M059J (cell line): ENCODE measurements around the gene ZC3H6. TPM values are rescaled to one million over a fixed set of nuclear protein-coding genes. Genes with fewer than 3 reads are reported as not detected.
"Not testable (repeated sequence)": the region's sequence is repeated elsewhere in the genome, so short reads cannot be mapped to it uniquely, and the experiment has no call there.

Experiments used
- DNase-seq: peaks from one replicate; pipeline ENCODE4 v3.0.0-alpha.2; 2012; ENCODE audit warnings: low read depth
- total RNA-seq: library from RNA; depleted of rRNA; stranded (reverse); fragments of >200 nt; shearing (Covaris generic); gene quantifications from 2 replicates; pipeline ENCODE4 v1.2.3, GENCODE V29; 2014

Gene ZC3H6
- total RNA-seq, 1 experiment from 2014 or later = 3.5 TPM

DNA sequence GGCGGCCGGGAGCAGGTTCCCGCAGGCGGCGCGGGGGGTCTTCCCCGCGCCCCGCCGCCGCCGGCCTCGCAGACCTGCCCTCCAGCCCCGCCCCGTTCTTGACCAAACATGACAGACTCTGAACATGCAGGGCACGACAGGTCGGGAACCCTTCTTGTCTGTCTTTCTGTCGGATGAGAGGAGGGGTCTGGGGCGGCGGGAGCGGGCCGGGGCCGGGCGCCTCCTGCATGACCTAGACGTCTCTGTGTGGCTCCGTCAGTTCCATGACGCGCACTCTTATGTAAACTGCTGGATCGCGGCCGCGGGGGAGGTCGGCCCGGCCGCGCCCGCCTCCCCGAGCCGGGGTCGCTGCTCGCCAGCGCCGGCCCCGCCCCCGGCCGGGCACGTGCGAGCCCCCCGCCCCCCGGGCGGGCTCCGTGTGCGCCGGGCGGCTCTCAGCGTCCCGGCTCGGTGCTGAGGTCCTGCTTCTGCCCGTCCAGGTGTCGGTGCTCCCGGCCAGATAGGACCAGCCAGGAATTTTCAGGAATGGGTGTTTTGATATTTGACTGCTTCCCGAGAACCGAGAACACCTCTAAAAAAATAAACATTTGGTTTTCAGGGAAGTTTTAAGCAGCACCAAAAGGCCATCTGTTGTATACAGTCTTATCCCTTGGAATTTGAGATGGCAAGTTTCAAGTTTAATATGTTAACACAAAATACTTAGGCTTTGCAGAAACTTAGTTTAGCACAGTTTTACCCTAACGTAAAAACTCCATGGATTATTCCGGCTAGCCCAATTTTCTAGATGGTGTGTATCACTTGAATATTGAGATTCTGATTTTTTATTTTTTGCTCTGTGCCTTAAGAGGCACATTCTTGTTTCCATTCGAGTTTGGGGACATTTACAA lies 733 bp downstream of the ZC3H6 start:
- peak; percentile 77 for DNase-seq

DNA sequence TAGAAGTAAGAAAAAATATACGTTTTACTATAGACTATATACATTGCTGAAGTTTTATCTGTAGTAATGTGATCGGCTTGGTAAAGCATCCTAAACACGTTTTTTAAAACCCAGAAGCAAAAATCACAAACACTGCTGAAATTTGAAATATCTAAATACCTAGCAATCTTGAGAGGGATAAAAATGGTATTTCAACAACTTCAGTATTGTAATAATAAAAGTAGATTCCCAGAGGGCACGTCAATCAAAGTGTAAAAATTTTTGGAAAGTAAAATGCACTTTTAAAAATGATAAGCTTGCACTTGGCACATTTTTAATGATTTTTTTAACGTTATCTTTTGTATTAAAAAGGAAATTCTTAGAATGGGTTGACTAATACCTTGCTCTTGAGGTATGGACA lies 1.6 kb downstream of the ZC3H6 start:
- no peak for DNase-seq

DNA sequence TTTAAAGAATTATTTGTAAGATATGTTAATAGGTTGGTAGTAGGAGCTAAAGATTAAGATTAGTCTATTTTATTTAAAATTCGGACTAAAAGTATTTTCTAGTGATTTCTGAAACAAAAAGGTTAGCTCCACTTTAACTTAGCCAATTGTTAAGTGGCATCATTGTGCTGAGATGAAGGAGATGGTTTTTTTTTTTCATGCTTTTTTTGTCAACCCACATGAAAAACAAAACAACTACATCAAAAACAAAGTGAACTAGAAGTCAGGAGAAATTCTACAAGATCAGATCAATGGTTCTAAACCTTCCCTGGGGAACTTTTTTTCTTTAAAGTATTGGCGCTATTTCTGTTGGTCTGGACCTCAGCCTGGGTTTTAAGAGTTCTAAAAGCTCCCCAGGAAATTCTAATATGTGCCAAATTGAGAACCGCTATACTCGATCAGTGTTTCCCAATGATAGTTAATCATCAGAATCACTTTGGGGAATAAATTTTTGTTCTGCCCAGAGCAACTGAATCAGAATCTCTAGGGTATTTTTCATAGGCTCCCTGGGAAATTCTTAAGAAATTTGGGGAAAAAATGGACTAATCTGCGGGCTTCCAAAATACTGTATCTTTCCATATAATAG lies 2.3 kb downstream of the ZC3H6 start:
- no peak for DNase-seq

DNA sequence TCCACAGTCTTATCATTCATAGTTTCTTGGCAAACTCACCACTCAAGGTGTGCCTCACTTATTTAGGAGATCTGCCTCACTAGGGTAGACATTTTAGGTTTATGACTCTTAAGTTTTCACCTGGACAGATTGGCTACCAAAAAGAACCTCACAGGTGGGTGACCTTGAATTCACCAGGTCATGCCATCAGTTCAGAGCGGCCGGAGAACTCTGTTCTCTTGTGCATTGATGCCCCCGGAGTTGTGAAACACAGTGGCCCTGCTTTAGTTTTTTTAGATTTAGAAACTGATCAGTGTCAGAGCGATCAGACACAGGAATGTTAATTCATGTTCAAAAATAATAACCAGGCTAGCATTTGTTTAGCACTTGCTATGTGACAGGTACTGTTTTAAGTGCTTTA lies 6.7 kb downstream of the ZC3H6 start:
- not testable (repeated sequence) for DNase-seq

DNA sequence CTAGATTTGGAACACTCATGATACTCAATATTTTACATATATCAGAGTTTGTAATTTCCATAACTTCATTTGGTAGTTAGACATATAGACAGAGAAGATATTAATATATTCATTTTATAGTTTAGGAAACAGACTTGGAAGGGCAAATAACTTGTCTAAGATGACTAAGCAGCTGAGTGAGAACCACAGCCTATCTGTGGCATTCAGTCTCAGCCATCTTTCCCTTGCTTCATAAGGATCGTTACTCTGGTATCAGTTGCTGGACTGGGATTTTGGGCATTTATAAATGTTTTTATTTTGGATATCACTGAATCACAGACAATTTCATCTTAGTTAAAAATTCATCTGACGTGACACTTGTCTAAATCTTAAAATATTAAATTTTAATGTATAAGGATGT lies 8.1 kb downstream of the ZC3H6 start:
- peak; percentile 9 for DNase-seq

DNA sequence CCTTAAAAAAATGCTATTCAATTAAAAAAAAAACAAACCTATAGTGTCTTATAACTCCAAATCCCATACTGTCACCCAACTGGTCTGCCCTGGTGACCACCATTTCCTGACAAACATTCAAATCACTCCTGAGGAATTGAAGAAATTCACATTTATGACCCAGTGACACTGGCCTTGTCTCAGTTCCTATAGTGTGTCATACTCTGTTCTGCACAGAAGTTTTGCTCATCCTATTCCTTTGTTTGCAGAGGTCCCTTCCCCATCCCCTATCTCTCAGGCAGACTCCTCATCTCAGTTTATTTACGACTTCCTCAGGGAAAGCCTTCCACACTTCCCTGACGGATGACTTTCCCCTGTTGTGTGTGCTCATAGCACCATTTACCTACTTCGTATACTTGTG lies 14.7 kb downstream of the ZC3H6 start:
- DNase-seq = peak; percentile 13

DNA sequence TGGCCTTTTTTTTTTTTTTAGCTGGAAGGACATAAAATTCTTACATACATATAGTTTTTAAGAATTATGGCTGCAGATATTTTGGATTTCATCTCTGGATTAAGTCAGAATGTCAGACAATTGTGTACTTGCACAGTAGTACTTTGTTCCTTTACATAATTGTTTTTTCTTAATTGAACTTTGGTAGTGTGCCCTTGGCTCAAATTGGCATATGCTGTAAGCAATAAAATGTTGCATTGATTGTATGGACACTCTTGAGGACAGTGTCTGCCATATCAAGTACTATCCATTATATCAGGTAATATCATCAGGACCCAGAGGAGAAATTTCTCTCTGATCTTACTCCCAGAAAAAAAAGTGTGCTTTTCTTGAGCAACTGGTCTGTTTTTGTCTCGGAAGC lies 15.3 kb downstream of the ZC3H6 start:
- no peak for DNase-seq

DNA sequence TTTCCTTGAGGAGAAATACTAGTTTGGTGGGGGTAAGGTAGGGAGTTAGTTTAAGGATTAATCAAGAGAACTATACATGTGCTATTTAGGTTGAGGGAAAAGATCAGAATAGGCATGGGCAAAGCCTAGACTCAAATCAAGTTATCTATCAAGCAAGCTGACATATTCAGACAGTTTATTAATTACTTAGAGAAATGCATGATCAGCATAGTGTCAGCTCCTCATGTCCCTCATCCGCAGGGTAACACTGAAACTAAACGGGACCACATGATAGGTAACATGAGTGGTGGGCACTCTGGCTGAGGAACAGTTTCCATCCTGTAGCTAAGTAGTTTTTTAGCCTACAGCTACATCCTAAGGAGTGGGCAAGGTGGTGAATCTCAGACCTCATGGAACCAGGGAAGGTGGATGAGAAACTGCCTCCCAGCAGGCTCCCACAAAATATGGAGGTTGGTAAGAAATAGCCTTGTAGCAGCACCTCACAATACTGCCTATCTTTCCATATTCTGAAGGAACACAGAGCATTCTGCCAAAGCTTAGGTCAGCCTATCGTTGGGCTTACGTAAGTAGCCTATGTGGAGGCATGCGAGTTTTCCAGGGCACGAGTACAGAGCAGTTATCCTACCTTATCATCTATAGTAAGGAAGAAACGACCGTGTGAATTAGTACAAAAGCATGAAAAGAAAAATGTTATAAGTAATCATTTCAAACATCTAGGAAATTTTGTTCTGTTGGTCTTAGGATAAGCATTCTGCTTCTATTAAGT lies 18.4 kb downstream of the ZC3H6 start:
- no peak for DNase-seq

DNA sequence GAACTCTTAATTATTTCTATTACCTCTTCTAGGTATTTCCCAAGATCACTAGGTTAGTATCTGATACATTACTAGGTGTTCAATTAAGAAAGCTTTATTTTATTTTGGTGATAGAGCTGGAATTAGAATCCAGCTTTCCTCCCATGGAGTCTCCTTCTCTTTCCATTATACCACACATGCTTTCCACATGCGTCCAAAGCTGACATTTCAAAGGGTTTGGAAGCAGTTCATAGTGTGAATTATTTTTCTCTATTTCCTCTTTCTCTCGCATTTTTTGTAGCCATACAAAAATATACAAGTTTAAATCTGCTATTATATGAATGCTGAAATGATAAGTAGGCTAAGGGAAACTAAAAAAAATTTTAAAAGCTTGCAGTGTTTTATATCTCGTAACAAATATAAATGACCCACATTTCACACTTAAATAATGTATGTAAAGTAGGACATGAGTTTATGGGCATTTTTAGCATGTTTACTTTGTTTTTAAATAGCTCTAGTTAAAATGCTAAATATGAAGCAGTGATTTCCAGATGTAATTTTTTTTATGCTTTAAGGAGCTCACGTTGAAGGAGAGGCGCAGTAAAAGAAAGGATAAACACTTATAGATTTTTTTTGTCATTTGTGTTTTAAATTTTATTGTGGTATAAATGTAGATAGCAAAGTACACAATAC lies 20.1 kb downstream of the ZC3H6 start:
- DNase-seq = no peak

DNA sequence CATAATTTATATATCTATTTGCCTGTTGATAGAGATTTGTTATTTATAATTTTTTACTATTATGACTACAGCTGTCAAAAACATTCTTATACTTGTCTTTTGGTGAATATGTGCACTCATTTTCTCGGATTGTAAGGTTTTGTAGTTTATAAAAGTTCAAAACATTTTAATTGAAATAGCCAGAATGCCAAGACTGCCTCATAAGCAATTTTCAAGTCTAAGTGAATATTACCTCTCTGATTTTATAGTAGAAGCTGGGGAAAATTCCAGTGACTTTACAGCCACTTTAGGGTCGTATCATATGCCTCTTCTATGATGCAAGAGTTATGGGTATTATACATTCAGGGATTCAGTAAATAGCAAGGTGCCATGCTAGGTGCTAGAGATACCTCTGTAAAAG lies 21.0 kb downstream of the ZC3H6 start:
- DNase-seq = no peak

DNA sequence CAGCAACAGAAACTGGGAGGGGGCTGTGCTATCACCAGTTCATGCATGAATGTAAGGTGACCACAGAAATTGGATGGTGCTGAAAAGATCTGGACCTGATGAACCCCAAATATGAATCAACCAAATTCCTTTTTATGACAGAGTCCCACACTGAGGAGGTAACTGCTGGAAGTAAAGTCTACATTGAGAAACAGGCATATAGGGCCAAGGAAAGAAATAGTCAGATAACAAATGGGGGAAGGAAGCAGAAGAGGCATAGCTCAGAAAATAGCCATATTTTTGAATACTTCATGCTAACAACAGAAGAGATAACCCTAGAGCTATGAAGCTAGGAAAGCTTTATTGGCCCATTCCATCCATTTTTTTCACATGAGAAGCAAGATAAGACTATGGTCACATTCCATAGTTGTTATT lies 25.8 kb downstream of the ZC3H6 start:
- DNase-seq = peak; percentile 58

DNA sequence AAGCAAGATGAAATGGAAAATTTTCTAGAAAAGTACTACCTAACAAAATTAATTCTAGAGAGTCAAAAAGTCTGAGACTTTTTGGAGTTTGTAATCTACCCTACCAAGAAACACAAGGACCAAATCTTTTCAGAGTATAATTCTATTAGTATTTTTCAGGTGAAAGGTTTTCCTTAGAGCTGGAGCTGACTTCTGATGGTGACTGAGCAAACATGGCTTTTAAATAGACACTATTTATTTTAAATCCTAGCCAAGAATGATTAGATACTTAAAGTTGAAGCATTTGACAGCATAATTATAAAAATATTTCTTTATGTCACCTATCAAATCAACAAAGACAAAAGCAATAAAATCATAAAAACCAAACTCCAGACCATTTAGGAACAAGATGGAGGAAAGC lies 26.6 kb downstream of the ZC3H6 start:
- no peak for DNase-seq

DNA sequence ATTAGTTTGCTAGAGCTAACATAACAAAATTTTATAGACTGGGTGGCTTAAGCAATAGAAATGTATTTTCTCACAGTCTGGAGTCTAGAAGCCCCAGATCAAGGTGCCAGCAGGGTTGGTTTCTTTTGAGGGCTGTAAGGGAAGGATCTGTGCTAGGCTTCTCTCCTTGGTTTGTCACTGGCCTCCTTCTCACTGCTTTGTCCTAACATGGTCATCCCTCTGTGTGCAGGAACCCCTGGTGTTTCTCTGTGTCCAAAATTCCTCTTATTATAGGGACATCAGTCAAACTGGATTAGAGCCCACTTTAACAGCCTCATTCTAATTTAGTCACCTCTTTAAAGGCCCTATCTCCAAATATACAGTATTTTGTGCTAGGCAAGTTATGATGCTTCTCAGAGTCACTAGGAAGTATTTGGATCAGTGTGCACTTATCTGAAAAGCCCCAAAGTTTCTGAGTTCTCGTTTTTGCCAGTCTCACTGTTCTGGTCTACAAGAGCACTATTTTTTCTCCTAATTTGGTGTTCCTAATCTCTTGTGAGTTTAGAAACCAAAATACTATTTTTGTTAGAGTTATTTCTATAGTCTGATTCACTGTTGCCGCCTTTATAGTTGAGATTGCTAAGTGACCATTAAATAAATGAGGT lies 29.0 kb downstream of the ZC3H6 start:
- no peak for DNase-seq

DNA sequence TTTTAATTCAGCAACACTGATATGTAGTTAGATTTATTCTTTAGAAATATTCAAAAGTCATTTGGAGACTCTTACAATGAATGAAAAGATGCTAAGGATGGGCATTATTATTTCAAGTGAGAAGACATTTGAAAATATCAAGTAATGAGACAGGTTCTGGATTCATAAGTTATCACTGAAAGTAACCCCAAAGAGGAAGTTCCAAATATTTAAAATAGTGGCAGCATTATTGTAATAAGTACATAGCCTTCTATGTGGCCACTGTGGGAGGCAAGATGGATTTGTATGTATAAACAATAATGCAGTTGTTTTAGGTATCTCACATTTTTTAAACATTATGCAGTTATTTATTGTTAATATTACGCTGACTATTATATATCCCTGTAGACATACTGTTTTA lies 29.7 kb downstream of the ZC3H6 start:
- DNase-seq = no peak

DNA sequence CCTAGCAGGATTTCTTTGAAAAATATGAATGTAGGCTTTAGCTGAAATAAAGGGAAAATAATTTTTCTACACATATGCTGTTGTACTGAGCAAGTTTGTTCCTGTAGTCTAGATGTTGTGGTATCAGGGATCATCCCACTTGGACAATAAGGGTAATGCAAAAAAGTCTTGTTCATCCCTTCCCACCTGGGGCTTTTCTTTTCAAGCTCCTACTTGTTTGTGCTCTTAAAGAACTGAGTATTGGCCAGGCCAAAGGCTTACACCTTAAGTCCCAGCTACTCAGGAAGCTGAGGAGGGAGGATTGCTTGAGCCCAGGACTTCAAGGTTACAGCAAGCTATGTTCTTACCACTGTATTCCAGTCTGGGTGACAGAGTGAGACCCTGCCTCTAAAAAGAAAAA lies 35.5 kb downstream of the ZC3H6 start:
- DNase-seq = no peak

DNA sequence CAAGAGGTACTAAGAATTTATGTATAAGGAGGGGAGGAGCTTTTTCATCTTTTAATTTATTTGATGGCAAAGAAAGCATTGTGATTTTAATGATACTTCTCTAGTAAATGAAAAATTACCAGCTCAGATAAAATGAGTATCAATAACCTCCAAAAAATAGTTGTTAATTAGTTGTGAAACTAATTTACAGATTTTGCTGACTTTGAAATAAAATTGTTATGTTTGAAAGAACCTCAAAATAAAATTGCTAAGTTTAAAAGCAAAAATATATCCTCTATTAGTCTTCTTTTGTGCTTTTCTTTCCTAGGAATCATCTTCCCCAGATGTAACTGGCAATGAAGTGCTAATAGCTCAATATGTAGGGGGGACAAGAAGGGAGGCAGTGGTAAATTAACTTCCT lies 36.5 kb downstream of the ZC3H6 start:
- no peak for DNase-seq

DNA sequence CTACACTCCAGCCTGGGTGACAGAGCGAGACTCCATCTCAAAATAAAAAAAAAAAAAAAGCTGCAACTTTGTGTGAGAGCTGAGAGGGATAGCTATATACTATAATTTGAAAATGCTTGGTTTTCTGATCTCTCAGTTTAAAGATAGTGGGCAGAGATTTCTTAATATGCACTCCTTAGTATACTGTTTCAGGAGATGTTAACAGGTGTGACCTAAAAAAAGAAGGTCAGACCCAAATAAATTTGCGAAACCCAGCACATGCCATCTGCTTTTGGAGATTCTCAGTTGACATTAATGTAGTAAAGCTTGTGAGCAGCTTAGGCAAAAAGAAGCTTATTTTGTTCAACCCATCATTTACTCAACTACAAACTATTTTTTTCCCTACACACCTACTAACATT lies 37.4 kb downstream of the ZC3H6 start:
- no peak for DNase-seq

DNA sequence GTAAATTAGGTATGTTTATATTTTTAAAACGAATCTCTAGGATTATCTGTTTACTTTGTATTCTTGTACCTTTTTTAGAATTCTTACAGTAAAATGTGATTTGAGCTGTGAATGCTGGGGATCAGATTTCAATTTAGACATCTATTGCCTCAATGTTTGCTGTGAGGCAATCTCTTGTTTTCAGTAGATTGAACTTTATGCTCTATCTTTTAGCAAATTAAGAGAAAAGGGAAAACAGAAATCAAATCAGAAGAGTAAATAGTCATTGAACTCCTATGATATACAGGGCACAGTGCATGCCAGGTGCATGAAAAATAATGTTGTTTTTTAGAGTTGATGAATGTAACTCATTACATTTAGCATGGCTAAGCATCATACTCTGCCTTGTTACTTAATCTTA lies 39.5 kb downstream of the ZC3H6 start:
- no peak for DNase-seq

DNA sequence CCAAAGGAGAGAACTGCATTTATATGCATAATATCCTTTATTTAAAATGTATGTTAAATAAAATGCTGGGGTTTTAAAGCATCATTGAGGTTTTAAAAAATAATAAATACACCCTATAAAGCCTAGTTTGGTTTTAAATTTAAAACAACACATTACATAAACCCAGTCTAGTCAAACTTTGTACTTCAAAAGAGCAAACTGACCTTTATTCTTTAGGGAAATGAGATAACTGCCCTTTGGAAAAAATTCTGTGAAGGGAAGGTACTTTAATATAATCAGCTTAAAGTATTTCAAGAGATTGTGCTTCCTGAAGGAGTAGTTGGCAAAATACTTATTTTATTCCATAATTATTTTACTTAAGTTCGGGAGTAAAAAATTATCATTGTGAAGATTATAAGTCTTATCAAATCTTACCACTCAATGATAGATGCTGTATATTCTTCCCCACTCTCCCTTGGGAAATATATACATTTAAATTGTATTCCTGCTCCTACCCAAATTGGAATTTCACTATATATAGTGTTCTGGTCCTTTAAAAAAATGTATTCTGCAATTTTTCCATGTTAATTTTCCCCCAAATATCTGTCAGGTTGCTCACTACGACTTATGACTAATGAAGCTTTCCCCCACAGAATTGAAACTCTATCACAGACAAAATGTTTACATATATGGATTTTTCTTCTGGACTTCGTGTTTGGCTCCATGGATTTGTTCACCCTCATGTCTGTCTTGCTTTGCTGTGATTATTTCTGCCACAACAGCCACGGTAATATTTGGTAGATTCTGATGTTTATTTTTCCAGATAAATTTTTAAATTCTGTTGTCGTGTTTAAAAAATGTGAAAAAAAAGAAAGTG lies 42.1 kb downstream of the ZC3H6 start:
- DNase-seq = no peak

DNA sequence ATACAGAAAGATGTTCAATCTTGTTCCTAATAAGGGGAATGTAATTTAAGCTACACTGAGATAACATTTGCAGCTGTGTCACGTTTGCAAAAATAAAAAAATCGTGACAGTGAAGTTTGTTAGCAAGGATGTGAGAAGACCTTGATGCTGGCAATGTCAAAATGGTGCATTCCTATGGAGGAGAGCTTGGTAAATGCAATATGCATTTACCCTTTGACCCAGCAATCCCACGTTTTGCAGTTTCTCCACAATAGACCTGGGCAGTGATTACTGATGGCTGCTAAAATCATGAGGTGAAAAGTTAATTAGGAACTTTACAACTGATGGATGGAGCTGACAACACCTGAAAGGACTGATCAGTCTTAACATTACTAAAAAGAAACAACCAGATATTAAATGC lies 43.1 kb downstream of the ZC3H6 start:
- no peak for DNase-seq
